ENCODE results near the gene PPP1R13L. TPM values are rescaled to one million over a fixed set of nuclear protein-coding genes. Genes with fewer than 3 reads are reported as not detected.

Gene PPP1R13L
- total RNA-seq, 1 donor from 2014 or later = 8.2 TPM

- no peak for TF ChIP-seq CTCF (conservative IDR thresholded peaks at IDR 0.05)
- no peak for DNase-seq (ENCODE audit: low read depth, low spot score)
- no peaks in the 10 kb centered on the region for H3K36me3 Mint-ChIP-seq (ENCODE audit: low read depth)
- H3K27ac Mint-ChIP-seq (ENCODE audit: unreplicated experiment) = no peak overlapping the region
- H3K4me3 Mint-ChIP-seq = no peak overlapping the region
- H3K9me3 Mint-ChIP-seq = no peaks in the 10 kb centered on the region
- peaks cover 58% of the 10 kb centered on the region for H3K27me3 Mint-ChIP-seq (ENCODE audit: low read depth)
- peaks cover 27% of the 10 kb centered on the region for H3K4me1 Mint-ChIP-seq
Measured at GRCh38 chr19:45400192-45400591, 4.7 kb downstream of the PPP1R13L start.

- TF ChIP-seq CTCF (conservative IDR thresholded peaks at IDR 0.05) = no peak
- H3K27me3 Mint-ChIP-seq (ENCODE audit: low read depth) = peaks cover 19% of the 10 kb centered on the region
- no peak overlapping the region for H3K27ac Mint-ChIP-seq (ENCODE audit: unreplicated experiment)
- H3K9me3 Mint-ChIP-seq = no peaks in the 10 kb centered on the region
- DNase-seq (ENCODE audit: low read depth, low spot score) = no peak
- H3K36me3 Mint-ChIP-seq (ENCODE audit: low read depth) = no peaks in the 10 kb centered on the region
- no peak overlapping the region for H3K4me3 Mint-ChIP-seq
- H3K4me1 Mint-ChIP-seq = peaks cover 6% of the 10 kb centered on the region
Measured at GRCh38 chr19:45395821-45396617, 8.8 kb downstream of the PPP1R13L start.

GRCh38 chr19:45391871-45392665 is 12.8 kb downstream of the PPP1R13L start:
- H3K27me3 Mint-ChIP-seq (ENCODE audit: low read depth) = peaks cover 2% of the 10 kb centered on the region
- peak overlapping the region; percentile 27 for H3K27ac Mint-ChIP-seq (ENCODE audit: unreplicated experiment)
- H3K4me1 Mint-ChIP-seq = no peaks in the 10 kb centered on the region
- no peak for DNase-seq (ENCODE audit: low read depth, low spot score)
- TF ChIP-seq CTCF (conservative IDR thresholded peaks at IDR 0.05) = no peak
- no peaks in the 10 kb centered on the region for H3K9me3 Mint-ChIP-seq
- no peak overlapping the region for H3K4me3 Mint-ChIP-seq
- H3K36me3 Mint-ChIP-seq (ENCODE audit: low read depth) = no peaks in the 10 kb centered on the region

- Mint-ChIP-seq H3K9me3 (no peaks in the 10 kb centered on the region), H3K27me3 (ENCODE audit: low read depth) (peaks cover 2% of the 10 kb centered on the region), H3K4me1 (no peaks in the 10 kb centered on the region), H3K27ac (ENCODE audit: unreplicated experiment) (no peak overlapping the region), H3K36me3 (ENCODE audit: low read depth) (no peaks in the 10 kb centered on the region), H3K4me3 (no peak overlapping the region)
- no peak for DNase-seq (ENCODE audit: low read depth, low spot score)
- TF ChIP-seq CTCF (conservative IDR thresholded peaks at IDR 0.05) = no peak
Measured at GRCh38 chr19:45391346-45391745, 13.5 kb downstream of the PPP1R13L start.

- Mint-ChIP-seq H3K4me1 (no peaks in the 10 kb centered on the region), H3K9me3 (no peaks in the 10 kb centered on the region), H3K27me3 (ENCODE audit: low read depth) (peaks cover 8% of the 10 kb centered on the region), H3K4me3 (no peak overlapping the region), H3K36me3 (ENCODE audit: low read depth) (no peaks in the 10 kb centered on the region), H3K27ac (ENCODE audit: unreplicated experiment) (no peak overlapping the region)
- TF ChIP-seq CTCF (conservative IDR thresholded peaks at IDR 0.05) = no peak
- no peak for DNase-seq (ENCODE audit: low read depth, low spot score)
Measured at GRCh38 chr19:45385392-45386221, 19.3 kb downstream of the PPP1R13L start.
